ENCODE data around the gene TMX3. TPM values are rescaled to one million over a fixed set of nuclear protein-coding genes. Genes with fewer than 3 reads are reported as not detected.

The TMX3 gene
- total RNA-seq, 2 donors from 2014 or later: 17.5 to 25.9 TPM

DNA sequence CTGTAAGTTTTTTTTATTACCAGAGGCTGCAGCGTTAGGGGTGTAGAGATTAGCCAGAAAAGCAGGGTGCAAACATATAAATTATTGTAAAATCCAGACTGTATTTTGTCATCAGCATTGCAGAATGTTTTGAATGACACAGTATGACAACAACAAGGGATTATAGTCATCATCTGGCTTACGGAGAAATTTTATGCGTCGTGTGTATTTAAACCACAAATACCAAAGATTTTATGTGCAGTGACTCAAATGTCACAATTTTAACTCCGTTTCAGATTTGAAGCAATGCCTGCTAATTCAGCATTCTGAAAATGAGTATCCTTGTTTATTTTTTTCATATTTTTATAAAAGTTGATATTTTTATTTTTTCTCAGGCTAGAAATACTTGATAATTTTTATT is 19.4 kb upstream of the TMX3 start:
- ATAC-seq (no peak), DNase-seq (no peak)
- intact Hi-C loops (cut with DNase I): no loop called here
- TF ChIP-seq POLR2A (IDR thresholded peaks at IDR 0.05): no peak
- H3K9me3 ChIP-seq: no peaks in the 10 kb centered on the region
- no peaks in the 10 kb centered on the region for H3K27me3 ChIP-seq
- 43 to 56% methylated on average over 5 of the region's 5 CpGs for WGBS, 2 donors
- no peaks in the 10 kb centered on the region for H3K36me3 ChIP-seq (replicated peaks in 1 of 2; ENCODE audit: insufficient read depth in 1 of 2, low read depth in 2 of 2)
- no peak overlapping the region for H3K27ac ChIP-seq
- no peaks in the 10 kb centered on the region for H3K4me1 ChIP-seq
- no peak overlapping the region for H3K4me3 ChIP-seq

- no peaks in the 10 kb centered on the region for H3K27me3 ChIP-seq
- WGBS, 2 donors: 23 to 27% methylated on average over 6 of the region's 6 CpGs
- no peaks in the 10 kb centered on the region for H3K36me3 ChIP-seq (replicated peaks in 1 of 2; ENCODE audit: insufficient read depth in 1 of 2, low read depth in 2 of 2)
- no peak for ATAC-seq
- intact Hi-C loops (cut with DNase I): no loop called here
- no peak for DNase-seq
- H3K4me3 ChIP-seq: no peak overlapping the region
- no peaks in the 10 kb centered on the region for H3K4me1 ChIP-seq
- H3K27ac ChIP-seq: no peak overlapping the region
- no peak for TF ChIP-seq POLR2A (IDR thresholded peaks at IDR 0.05)
- TF ChIP-seq, protein P1, sequence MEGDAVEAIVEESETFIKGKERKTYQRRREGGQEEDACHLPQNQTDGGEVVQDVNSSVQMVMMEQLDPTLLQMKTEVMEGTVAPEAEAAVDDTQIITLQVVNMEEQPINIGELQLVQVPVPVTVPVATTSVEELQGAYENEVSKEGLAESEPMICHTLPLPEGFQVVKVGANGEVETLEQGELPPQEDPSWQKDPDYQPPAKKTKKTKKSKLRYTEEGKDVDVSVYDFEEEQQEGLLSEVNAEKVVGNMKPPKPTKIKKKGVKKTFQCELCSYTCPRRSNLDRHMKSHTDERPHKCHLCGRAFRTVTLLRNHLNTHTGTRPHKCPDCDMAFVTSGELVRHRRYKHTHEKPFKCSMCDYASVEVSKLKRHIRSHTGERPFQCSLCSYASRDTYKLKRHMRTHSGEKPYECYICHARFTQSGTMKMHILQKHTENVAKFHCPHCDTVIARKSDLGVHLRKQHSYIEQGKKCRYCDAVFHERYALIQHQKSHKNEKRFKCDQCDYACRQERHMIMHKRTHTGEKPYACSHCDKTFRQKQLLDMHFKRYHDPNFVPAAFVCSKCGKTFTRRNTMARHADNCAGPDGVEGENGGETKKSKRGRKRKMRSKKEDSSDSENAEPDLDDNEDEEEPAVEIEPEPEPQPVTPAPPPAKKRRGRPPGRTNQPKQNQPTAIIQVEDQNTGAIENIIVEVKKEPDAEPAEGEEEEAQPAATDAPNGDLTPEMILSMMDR (IDR thresholded peaks at IDR 0.05): no peak
- no peaks in the 10 kb centered on the region for H3K9me3 ChIP-seq
Observed at GRCh38 chr18:68733707-68734106, 18.8 kb upstream of the TMX3 start.

DNA sequence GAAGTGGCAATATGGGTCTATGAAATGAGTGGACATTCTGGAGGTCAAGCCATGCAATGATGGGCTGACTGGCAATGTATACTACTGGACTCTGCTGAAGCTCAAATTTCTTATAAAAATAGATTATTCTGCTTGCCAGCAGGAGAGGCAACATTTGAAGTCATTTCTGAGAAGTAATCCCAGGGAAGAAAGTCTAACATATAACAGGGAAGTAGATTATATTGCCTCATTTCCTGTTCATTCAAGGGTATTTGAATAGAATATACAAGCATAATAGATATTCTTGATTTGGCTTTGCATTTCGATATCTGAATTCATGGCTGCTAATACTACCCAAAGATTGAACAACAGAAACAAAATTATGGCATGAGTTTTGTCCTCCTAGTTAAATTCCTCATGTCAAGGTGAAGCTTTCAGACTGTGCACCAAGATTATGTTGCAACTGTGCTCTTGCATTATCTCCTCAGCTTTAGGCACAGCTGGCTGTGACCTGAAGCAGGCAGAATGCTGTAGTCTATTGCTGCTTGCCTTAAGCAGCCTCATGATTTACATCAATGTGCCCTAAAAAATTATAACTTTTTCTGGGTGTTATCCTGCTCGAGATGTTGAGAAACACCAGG is 13.3 kb upstream of the TMX3 start:
- intact Hi-C loops (cut with DNase I): no loop called here
- Histone ChIP-seq H3K27me3 (no peaks in the 10 kb centered on the region), H3K36me3 (replicated peaks in 1 of 2; ENCODE audit: insufficient read depth in 1 of 2, low read depth in 2 of 2) (no peaks in the 10 kb centered on the region), H3K4me1 (no peaks in the 10 kb centered on the region), H3K9me3 (no peaks in the 10 kb centered on the region), H3K4me3 (no peak overlapping the region), H3K27ac (no peak overlapping the region)
- TF ChIP-seq, protein P1 (IDR thresholded peaks at IDR 0.05): no peak
- TF ChIP-seq POLR2A (IDR thresholded peaks at IDR 0.05): no peak
- 55 to 58% methylated on average over 2 of the region's 2 CpGs for WGBS, 2 donors
- no peak for ATAC-seq
- DNase-seq: no peak

- Histone ChIP-seq H3K9me3 (no peaks in the 10 kb centered on the region), H3K36me3 (replicated peaks in 1 of 2; ENCODE audit: insufficient read depth in 1 of 2, low read depth in 2 of 2) (no peaks in the 10 kb centered on the region), H3K27me3 (no peaks in the 10 kb centered on the region), H3K27ac (no peak overlapping the region), H3K4me1 (no peaks in the 10 kb centered on the region), H3K4me3 (no peak overlapping the region)
- DNase-seq (no peak), ATAC-seq (no peak)
- intact Hi-C loops (cut with DNase I): no loop called here
- TF ChIP-seq, protein P1 (IDR thresholded peaks at IDR 0.05): no peak
Observed at GRCh38 chr18:68727506-68727905, 12.6 kb upstream of the TMX3 start.

DNA sequence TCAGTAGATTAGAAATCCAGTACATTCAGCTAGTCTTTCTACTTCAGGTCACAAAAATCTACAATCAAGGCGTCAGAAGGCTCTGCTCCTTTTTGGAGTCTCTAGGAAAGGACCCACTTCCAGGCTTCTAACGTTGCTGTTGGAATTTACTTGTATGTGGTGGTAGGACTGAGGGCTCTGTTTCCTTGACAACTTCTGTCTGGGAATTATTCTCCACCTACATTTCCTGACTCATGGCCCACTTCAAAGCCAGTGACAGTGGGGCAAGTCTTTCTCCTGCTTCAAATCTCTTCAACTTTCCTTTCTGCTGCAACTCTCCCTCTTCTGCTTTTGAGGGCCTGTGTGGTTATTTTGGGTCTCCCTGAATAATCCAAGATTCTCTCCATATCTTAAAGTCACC is 10.4 kb upstream of the TMX3 start:
- no peak for TF ChIP-seq POLR2A (IDR thresholded peaks at IDR 0.05)
- TF ChIP-seq, protein P1 (IDR thresholded peaks at IDR 0.05): no peak
- intact Hi-C loops (cut with DNase I): no loop called here
- no peak overlapping the region for H3K27ac ChIP-seq
- no peaks in the 10 kb centered on the region for H3K36me3 ChIP-seq (replicated peaks in 1 of 2; ENCODE audit: insufficient read depth in 1 of 2, low read depth in 2 of 2)
- H3K4me1 ChIP-seq: no peaks in the 10 kb centered on the region
- H3K4me3 ChIP-seq: no peak overlapping the region
- no peaks in the 10 kb centered on the region for H3K9me3 ChIP-seq
- WGBS, 2 donors: 71 to 75% methylated on average over 2 of the region's 2 CpGs
- ATAC-seq: no peak
- no peak for DNase-seq
- no peaks in the 10 kb centered on the region for H3K27me3 ChIP-seq
